Kidney epithelial cell (primary cell): ENCODE measurements around the gene PRELID2. TPM values are rescaled to one million over a fixed set of nuclear protein-coding genes. Genes with fewer than 3 reads are reported as not detected.

ENCODE experiments used
- DNase-seq: peaks from one replicate; pipeline ENCODE4 v3.0.0-alpha.2; 2010; ENCODE audit warnings: low read depth
- H3K27me3 ChIP-seq: 2 replicates; pipeline ENCODE4 v1.6.0; 2011; ENCODE audit warnings: low read length; ENCODE audit not compliant: control insufficient read depth, insufficient read depth
- H3K36me3 ChIP-seq: 2 replicates; pipeline ENCODE4 v1.5.1; 2011; ENCODE audit warnings: low read length; ENCODE audit not compliant: control insufficient read depth, insufficient read depth
- H3K4me3 ChIP-seq: 2 replicates; pipeline ENCODE4 v1.5.1; 2011; ENCODE audit warnings: low read depth, mild to moderate bottlenecking, control low read depth, low read length
- CTCF ChIP-seq: IDR thresholded peaks from 2 replicates; pipeline ENCODE4 v1.5.1; 2011; ENCODE audit warnings: mild to moderate bottlenecking, moderate library complexity, low read length, control low read depth, inconsistent platforms; ENCODE audit not compliant: insufficient read depth, poor library complexity, severe bottlenecking
- total RNA-seq: library from RNA; depleted of rRNA; stranded (reverse); fragments of >200 nt; gene quantifications from 2 replicates; pipeline ENCODE4 v1.2.3, GENCODE V29; 2015

PRELID2 gene
- total RNA-seq, 1 donor from 2014 or later, result 9.4 TPM

DNA sequence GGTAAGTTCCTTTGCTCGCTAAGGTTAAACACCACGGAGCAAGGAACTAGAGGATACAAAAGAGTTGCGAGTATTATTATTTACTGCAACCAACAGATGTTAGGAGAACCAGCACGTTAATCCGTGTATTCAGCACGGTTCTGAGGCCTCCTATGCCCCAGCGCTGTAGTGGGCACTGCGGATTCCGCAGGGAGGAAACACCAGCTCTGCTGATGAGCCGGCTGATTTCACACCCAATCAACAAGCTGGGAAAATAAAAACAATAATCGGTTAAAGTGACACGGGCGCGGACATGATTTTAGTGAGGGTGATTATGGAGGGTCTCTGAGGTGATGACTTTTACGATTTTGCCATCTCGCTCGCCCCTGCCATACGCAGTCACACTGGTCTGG, 702 bp upstream of the PRELID2 start:
- no peak for TF ChIP-seq CTCF
- Histone ChIP-seq H3K27me3 (no peaks in the 10 kb centered on the region), H3K4me3 (peak overlapping the region; percentile 60), H3K36me3 (no peaks in the 10 kb centered on the region)
- DNase-seq, result no peak

GRCh38 chr5:145834554-145834916, 607 bp downstream of the PRELID2 start:
- Histone ChIP-seq H3K27me3 (no peaks in the 10 kb centered on the region), H3K36me3 (no peaks in the 10 kb centered on the region), H3K4me3 (peak overlapping the region; percentile 60)
- no peak for TF ChIP-seq CTCF
- DNase-seq, result no peak

GRCh38 chr5:145833631-145834200, 1.4 kb downstream of the PRELID2 start:
- no peak overlapping the region for H3K4me3 ChIP-seq
- no peaks in the 10 kb centered on the region for H3K36me3 ChIP-seq
- no peaks in the 10 kb centered on the region for H3K27me3 ChIP-seq
- DNase-seq, result no peak
- no peak for TF ChIP-seq CTCF

- no peaks in the 10 kb centered on the region for H3K36me3 ChIP-seq
- H3K4me3 ChIP-seq, result no peak overlapping the region
These were observed 4.5 kb downstream of the PRELID2 start for GRCh38 chr5:145830594-145830993.

DNA sequence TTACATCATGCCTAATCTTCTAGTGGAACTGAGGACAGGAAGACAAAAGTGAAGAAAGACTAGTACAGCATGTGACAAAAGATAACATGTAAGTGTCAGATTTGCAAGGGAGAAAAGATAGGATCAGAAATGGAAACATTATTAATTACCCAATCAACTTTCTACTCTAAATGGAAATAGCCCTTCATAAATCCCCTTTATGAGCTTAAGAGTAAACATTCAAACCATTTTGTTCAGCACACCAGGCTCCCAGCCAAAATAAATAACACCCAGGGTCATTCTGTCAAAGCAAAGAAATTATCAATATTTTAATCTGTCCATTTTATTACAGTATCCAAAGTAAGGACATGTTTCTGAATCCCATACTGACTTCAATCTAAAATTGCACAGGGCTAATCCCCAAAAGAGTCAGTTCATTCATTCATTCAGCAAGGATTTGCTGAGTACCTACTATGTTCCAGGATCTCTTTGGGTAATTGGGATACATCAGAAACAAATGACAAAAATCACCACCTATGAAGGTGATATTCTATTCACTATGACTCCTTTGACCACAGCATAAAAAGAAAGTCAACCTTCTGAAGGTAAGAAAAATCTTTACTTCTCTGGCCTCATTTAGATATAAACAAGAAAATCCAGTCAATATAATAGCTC, 5.3 kb downstream of the PRELID2 start:
- H3K27me3 ChIP-seq, result no peaks in the 10 kb centered on the region
- DNase-seq, result no peak
- H3K4me3 ChIP-seq, result no peak overlapping the region
- no peak for TF ChIP-seq CTCF
- no peaks in the 10 kb centered on the region for H3K36me3 ChIP-seq

More at GRCh38 chr5:145830594-145830993, 4.5 kb downstream of the PRELID2 start:
- no peak for DNase-seq
- no peak for TF ChIP-seq CTCF
- no peaks in the 10 kb centered on the region for H3K27me3 ChIP-seq

DNA sequence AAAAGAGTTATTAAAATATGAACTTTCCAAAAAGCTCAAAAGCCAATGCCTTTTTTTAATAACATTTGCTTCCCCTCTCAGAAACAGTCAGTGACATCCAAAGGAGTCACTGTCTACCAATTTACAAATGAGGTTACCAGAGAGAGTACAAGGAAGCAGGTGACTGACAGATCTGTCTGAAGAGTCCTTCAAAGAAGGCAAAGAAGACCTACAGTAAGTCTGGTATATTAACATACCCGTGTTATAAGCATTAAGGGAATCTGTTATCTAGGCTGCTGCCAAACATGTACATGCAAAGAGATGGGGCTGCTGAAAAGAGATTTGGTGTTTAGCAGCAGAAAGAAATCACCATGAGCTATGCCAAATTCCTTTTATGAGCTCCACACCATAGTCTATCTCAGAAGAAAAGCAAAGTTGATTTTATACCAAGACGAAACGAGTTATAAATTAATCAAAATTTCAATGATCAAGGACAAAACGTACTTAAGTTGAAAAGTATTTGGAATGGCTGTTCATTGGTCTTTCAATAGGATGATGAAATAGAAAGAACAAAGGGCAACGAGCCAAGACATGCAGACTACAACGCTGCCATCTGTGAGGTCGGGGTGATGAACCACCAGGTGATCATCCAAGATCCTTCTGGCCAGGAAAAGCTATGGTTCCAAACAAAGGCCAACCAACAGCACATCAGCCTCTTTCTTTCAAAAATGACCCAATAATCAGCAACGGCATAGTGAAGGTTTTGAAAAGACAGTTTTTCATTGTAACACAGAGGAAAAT, 8.1 kb downstream of the PRELID2 start:
- H3K4me3 ChIP-seq, result no peak overlapping the region
- no peaks in the 10 kb centered on the region for H3K27me3 ChIP-seq
- no peaks in the 10 kb centered on the region for H3K36me3 ChIP-seq
- DNase-seq, result no peak
- TF ChIP-seq CTCF, result no peak
